Ramos (cell line): ENCODE measurements around the gene TADA1.

Experiments
- in situ Hi-C: fragments of 300-500 bp; cut with MboI; formaldehyde crosslinking; loops from one replicate; pipeline ENCODE4 v1.14.3; 2022; ENCODE audit warnings: low sequenced_read_pairs; ENCODE audit not compliant: unreplicated experiment

The TADA1 gene

GRCh38 chr1:166875734-166876539, at the start of gene TADA1:
TADA1 (minus strand) TSS chr1:166876264; CDS start chr1:166876233, 31 bp downstream.
- in situ Hi-C loops, result no loop called here

- in situ Hi-C loops, result loop anchor here (25.0 kb wide), 2 partner anchors 512 to 612 kb away; no protein-coding TSS in a partner anchor
Observed at GRCh38 chr1:166924823-166925541, 48.9 kb upstream of the TADA1 start.

- in situ Hi-C loops, result loop anchor here (25.0 kb wide), 2 partner anchors 516 to 616 kb away; no protein-coding TSS in a partner anchor
Observed at GRCh38 chr1:166920561-166921475, 44.8 kb upstream of the TADA1 start.

- in situ Hi-C loops, result loop anchor here (25.0 kb wide), 2 partner anchors 518 to 618 kb away; no protein-coding TSS in a partner anchor
Observed at GRCh38 chr1:166918956-166919316, 42.9 kb upstream of the TADA1 start.

- in situ Hi-C loops, result loop anchor here (25.0 kb wide), 2 partner anchors 519 to 619 kb away; no protein-coding TSS in a partner anchor
Observed at GRCh38 chr1:166918088-166918955, 42.3 kb upstream of the TADA1 start.

- in situ Hi-C loops, result loop anchor here (25.0 kb wide), 2 partner anchors 521 to 621 kb away; no protein-coding TSS in a partner anchor
Observed at GRCh38 chr1:166915941-166916340, 39.9 kb upstream of the TADA1 start.

- in situ Hi-C loops, result loop anchor here (25.0 kb wide), 2 partner anchors 522 to 622 kb away; no protein-coding TSS in a partner anchor
Observed at GRCh38 chr1:166915042-166915441, 39.0 kb upstream of the TADA1 start.

GRCh38 chr1:166914111-166914510, 38.0 kb upstream of the TADA1 start:
- in situ Hi-C loops, result loop anchor here (25.0 kb wide), 2 partner anchors 523 to 623 kb away; no protein-coding TSS in a partner anchor

GRCh38 chr1:166911624-166912023, 35.6 kb upstream of the TADA1 start:
- in situ Hi-C loops, result loop anchor here (25.0 kb wide), 2 partner anchors 526 to 626 kb away; no protein-coding TSS in a partner anchor

- in situ Hi-C loops, result loop anchor here (25.0 kb wide), 2 partner anchors 527 to 627 kb away; no protein-coding TSS in a partner anchor
Observed at GRCh38 chr1:166910396-166910994, 34.4 kb upstream of the TADA1 start.

- in situ Hi-C loops, result loop anchor here (5.0 to 25.0 kb wide), 3 partner anchors 148 to 628 kb away; no protein-coding TSS in a partner anchor
Observed at GRCh38 chr1:166908942-166909341, 32.9 kb upstream of the TADA1 start.

- in situ Hi-C loops, result loop anchor here (5.0 to 25.0 kb wide), 3 partner anchors 150 to 630 kb away; no protein-coding TSS in a partner anchor
Observed at GRCh38 chr1:166907763-166908162, 31.7 kb upstream of the TADA1 start.

- in situ Hi-C loops, result loop anchor here (5.0 to 25.0 kb wide), 3 partner anchors 150 to 630 kb away; no protein-coding TSS in a partner anchor
Observed at GRCh38 chr1:166907051-166907450, 31.0 kb upstream of the TADA1 start.

- in situ Hi-C loops, result loop anchor here (5.0 to 25.0 kb wide), 3 partner anchors 151 to 631 kb away; no protein-coding TSS in a partner anchor
Observed at GRCh38 chr1:166906647-166907046, 30.6 kb upstream of the TADA1 start.

GRCh38 chr1:166905900-166906299, 29.8 kb upstream of the TADA1 start:
- in situ Hi-C loops, result loop anchor here (5.0 to 25.0 kb wide), 3 partner anchors 151 to 631 kb away; no protein-coding TSS in a partner anchor

- in situ Hi-C loops, result loop anchor here (5.0 to 25.0 kb wide), 3 partner anchors 152 to 632 kb away; no protein-coding TSS in a partner anchor
Observed at GRCh38 chr1:166905136-166905535, 29.1 kb upstream of the TADA1 start.

GRCh38 chr1:166903232-166903631, 27.2 kb upstream of the TADA1 start:
- in situ Hi-C loops, result loop anchor here (25.0 kb wide), 2 partner anchors 534 to 634 kb away; no protein-coding TSS in a partner anchor

GRCh38 chr1:166902279-166902678, 26.2 kb upstream of the TADA1 start:
- in situ Hi-C loops, result loop anchor here (25.0 kb wide), 2 partner anchors 535 to 635 kb away; no protein-coding TSS in a partner anchor
